ENCODE measurements around the gene ASB13. TPM values are rescaled to one million over a fixed set of nuclear protein-coding genes. Genes with fewer than 3 reads are reported as not detected.

ASB13 gene
- total RNA-seq, 1 experiment from 2014 or later: 25.9 TPM

- TF ChIP-seq MAX (IDR thresholded peaks at IDR 0.05): peak; percentile 18; the same call in 1 of the 2 replicates
- TF ChIP-seq EZH2phosphoT487 (IDR thresholded peaks at IDR 0.05; ENCODE audit: borderline replicate concordance): no peak
- no peak for TF ChIP-seq ELF1 (IDR thresholded peaks at IDR 0.05; ENCODE audit: borderline replicate concordance, low read depth)
- no peak for TF ChIP-seq EZH2 (IDR thresholded peaks at IDR 0.05)
- no peak for TF ChIP-seq ATF3 (IDR thresholded peaks at IDR 0.05)
These were observed at the start of gene ASB13 (continued) for GRCh38 chr10:5666008-5666840.

GRCh38 chr10:5711642-5712041, 45.2 kb upstream of the ASB13 start:
- H3K36me3 ChIP-seq (ENCODE audit: control insufficient read depth in 1 of 2, insufficient read depth in 2 of 2, low read length in 2 of 2): no peaks in the 10 kb centered on the region
- H3K4me1 ChIP-seq (ENCODE audit: control insufficient read depth in 1 of 2, insufficient read depth in 2 of 2, low read length in 2 of 2): no peaks in the 10 kb centered on the region
- H2AFZ ChIP-seq (ENCODE audit: low read depth, low read length, poor library complexity, severe bottlenecking): no peak overlapping the region
- ChIA-PET POLR2A (no interaction called here), CTCF (no interaction called here), RAD21 (ENCODE audit: low non-redundant PET in 1 of 2, low total read pairs in 2 of 2, uncharacterized antibody in 2 of 2, unreplicated experiment in 2 of 2) (no interaction called here)
- no peak overlapping the region for H3K4me2 ChIP-seq (ENCODE audit: low read length)
- no peak for DNase-seq (ENCODE audit: low read depth, low spot score)
- TF ChIP-seq FOSL1 (IDR thresholded peaks at IDR 0.05; ENCODE audit: low read depth) (no peak), ATF3 (IDR thresholded peaks at IDR 0.05) (no peak), SIN3A (IDR thresholded peaks at IDR 0.05; ENCODE audit: low read depth) (no peak), JUND (IDR thresholded peaks at IDR 0.05) (no peak), ELF1 (IDR thresholded peaks at IDR 0.05; ENCODE audit: borderline replicate concordance, low read depth) (no peak), RAD21 (IDR thresholded peaks at IDR 0.05; ENCODE audit: low read depth) (no peak), YY1 (IDR thresholded peaks at IDR 0.05; ENCODE audit: extremely low read depth, insufficient replicate concordance, low read depth, low read length) (no peak), EZH2 (IDR thresholded peaks at IDR 0.05) (no peak), ZFX (IDR thresholded peaks at IDR 0.05) (no peak), POLR2A (IDR thresholded peaks at IDR 0.05; ENCODE audit: borderline replicate concordance, extremely low read depth, insufficient read depth, insufficient read length) (no peak), SRF (IDR thresholded peaks at IDR 0.05; ENCODE audit: low read depth) (no peak), SP1 (IDR thresholded peaks at IDR 0.05; ENCODE audit: low read depth) (no peak), ZNF274 (IDR thresholded peaks at IDR 0.05; ENCODE audit: low read depth, low read length) (no peak)
- H3K4me3 ChIP-seq (replicated peaks in 1 of 2; ENCODE audit: low read depth in 1 of 2, low read length in 2 of 2): no peak overlapping the region
- intact Hi-C loops (cut with micrococcal nuclease): no loop called here
- ATAC-seq: no peak
- no peaks in the 10 kb centered on the region for H3K27me3 ChIP-seq (ENCODE audit: insufficient read depth, low read length)
- BruUV-seq (replicated peaks): no TSS peak
- no peak overlapping the region for H3K9ac ChIP-seq (ENCODE audit: low read length)
- H3K9me3 ChIP-seq (ENCODE audit: control insufficient read depth in 1 of 2, insufficient read depth in 1 of 2, low read depth in 1 of 2, low read length in 2 of 2): no peaks in the 10 kb centered on the region
- no peaks in the 10 kb centered on the region for H3K9me2 ChIP-seq (ENCODE audit: insufficient read depth)
- H4K20me1 ChIP-seq (ENCODE audit: insufficient read depth): no peaks in the 10 kb centered on the region; the same call in 1 of the 2 replicates
- H3K27ac ChIP-seq (ENCODE audit: low read depth, low read length): no peak overlapping the region
- peaks cover 97% of the 10 kb centered on the region for H3K79me2 ChIP-seq (ENCODE audit: insufficient read depth, low read length)

Data from HCT116 (cell line).